ENCODE measurements around the gene TC2N. TPM values are rescaled to one million over a fixed set of nuclear protein-coding genes. Genes with fewer than 3 reads are reported as not detected.
"Not testable (repeated sequence)": the region's sequence is repeated elsewhere in the genome, so short reads cannot be mapped to it uniquely, and the experiment has no call there.

The TC2N gene
- total RNA-seq, 4 donors from 2014 or later, result 19.9 to 38.6 (median 29.2) TPM

GRCh38 chr14:91748049-91748448 is 119.3 kb downstream of the TC2N start:
- H3K36me3 ChIP-seq, result no peaks in the 10 kb centered on the region
- no peak for ATAC-seq
- H3K9me3 ChIP-seq, result no peaks in the 10 kb centered on the region
- 88 to 100% methylated on average over 2 of the region's 2 CpGs for WGBS, 2 donors (ENCODE audit: low coverage in 1 of 2)
- H3K27me3 ChIP-seq, result no peaks in the 10 kb centered on the region
- no peak for TF ChIP-seq POLR2A (IDR thresholded peaks at IDR 0.05)
- TF ChIP-seq CTCF (IDR thresholded peaks at IDR 0.05), result no peak
- no peak for TF ChIP-seq EP300 (IDR thresholded peaks at IDR 0.05)
- TF ChIP-seq POLR2AphosphoS5 (IDR thresholded peaks at IDR 0.05), result no peak
- peaks cover 0 to 2% (median 0%) of the 10 kb centered on the region in 3 donors for H3K4me1 ChIP-seq
- H3K27ac ChIP-seq, result no peak overlapping the region
- no peak overlapping the region for H3K4me3 ChIP-seq

- H3K27ac ChIP-seq, result no peak overlapping the region
- no peaks in the 10 kb centered on the region for H3K27me3 ChIP-seq
- no peak for ATAC-seq
- TF ChIP-seq POLR2A (IDR thresholded peaks at IDR 0.05), result no peak
- TF ChIP-seq EP300 (IDR thresholded peaks at IDR 0.05), result no peak
- TF ChIP-seq CTCF (IDR thresholded peaks at IDR 0.05), result no peak
- no peak for TF ChIP-seq POLR2AphosphoS5 (IDR thresholded peaks at IDR 0.05)
- no peaks in the 10 kb centered on the region for H3K4me1 ChIP-seq
- H3K36me3 ChIP-seq, result no peaks in the 10 kb centered on the region
- no peak overlapping the region for H3K4me3 ChIP-seq
- 90% methylated on average over 1 of the region's 1 CpG; no CpG with 5 or more reads in 1 of the 2 donors for WGBS, 2 donors (ENCODE audit: low coverage in 1 of 2)
- H3K9me3 ChIP-seq, result no peaks in the 10 kb centered on the region
These were observed 122.0 kb downstream of the TC2N start for GRCh38 chr14:91745344-91745743.

- H3K9me3 ChIP-seq, result no peaks in the 10 kb centered on the region
- H3K27me3 ChIP-seq, result no peaks in the 10 kb centered on the region
- 50 to 85% methylated on average over 1 to 2 of the region's 2 CpGs for WGBS, 2 donors (ENCODE audit: low coverage in 1 of 2)
- no peaks in the 10 kb centered on the region for H3K36me3 ChIP-seq
- ATAC-seq, result no peak
- no peaks in the 10 kb centered on the region for H3K4me1 ChIP-seq
- no peak for TF ChIP-seq CTCF (IDR thresholded peaks at IDR 0.05)
- TF ChIP-seq EP300 (IDR thresholded peaks at IDR 0.05), result no peak
- no peak for TF ChIP-seq POLR2A (IDR thresholded peaks at IDR 0.05)
- no peak for TF ChIP-seq POLR2AphosphoS5 (IDR thresholded peaks at IDR 0.05)
- H3K27ac ChIP-seq, result no peak overlapping the region
- H3K4me3 ChIP-seq, result no peak overlapping the region
These were observed 123.3 kb downstream of the TC2N start for GRCh38 chr14:91744068-91744480.

- H3K36me3 ChIP-seq, result no peaks in the 10 kb centered on the region
- 60 to 82% methylated on average over 1 to 2 of the region's 2 CpGs for WGBS, 2 donors (ENCODE audit: low coverage in 1 of 2)
- TF ChIP-seq POLR2A (IDR thresholded peaks at IDR 0.05), result no peak
- TF ChIP-seq POLR2AphosphoS5 (IDR thresholded peaks at IDR 0.05), result no peak
- no peaks in the 10 kb centered on the region for H3K27me3 ChIP-seq
- no peaks in the 10 kb centered on the region for H3K4me1 ChIP-seq
- H3K9me3 ChIP-seq, result no peaks in the 10 kb centered on the region
- no peak overlapping the region for H3K27ac ChIP-seq
- no peak for ATAC-seq
- no peak overlapping the region for H3K4me3 ChIP-seq
These were observed 124.1 kb downstream of the TC2N start for GRCh38 chr14:91743305-91743653.

- Histone ChIP-seq H3K4me1 (no peaks in the 10 kb centered on the region), H3K4me3 (no peak overlapping the region), H3K27ac (no peak overlapping the region), H3K9me3 (no peaks in the 10 kb centered on the region), H3K27me3 (no peaks in the 10 kb centered on the region), H3K36me3 (no peaks in the 10 kb centered on the region)
- no peak for ATAC-seq
- TF ChIP-seq POLR2AphosphoS5 (IDR thresholded peaks at IDR 0.05) (no peak), EP300 (IDR thresholded peaks at IDR 0.05) (no peak), POLR2A (IDR thresholded peaks at IDR 0.05) (no peak), CTCF (IDR thresholded peaks at IDR 0.05) (no peak)
- WGBS, 2 donors (ENCODE audit: low coverage in 1 of 2), result 83 to 100% methylated on average over 1 of the region's 1 CpG
These were observed 124.6 kb downstream of the TC2N start for GRCh38 chr14:91742621-91743304.

- 77 to 100% methylated on average over 1 to 2 of the region's 2 CpGs for WGBS, 2 donors (ENCODE audit: low coverage in 1 of 2)
- H3K27me3 ChIP-seq, H3K9me3 ChIP-seq, H3K36me3 ChIP-seq, ATAC-seq, H3K27ac ChIP-seq, H3K4me3 ChIP-seq, H3K4me1 ChIP-seq: not testable (repeated sequence)
These were observed 127.5 kb downstream of the TC2N start for GRCh38 chr14:91739867-91740266.
